ENCODE measurements around the gene TAF4. TPM values are rescaled to one million over a fixed set of nuclear protein-coding genes. Genes with fewer than 3 reads are reported as not detected.

TAF4 gene
- total and polyA plus RNA-seq, 2 of the 13 experiments (the other 11 are each of a cell fraction or from before 2014, with no cell fraction given), result 5.9 to 12.0 TPM

DNA sequence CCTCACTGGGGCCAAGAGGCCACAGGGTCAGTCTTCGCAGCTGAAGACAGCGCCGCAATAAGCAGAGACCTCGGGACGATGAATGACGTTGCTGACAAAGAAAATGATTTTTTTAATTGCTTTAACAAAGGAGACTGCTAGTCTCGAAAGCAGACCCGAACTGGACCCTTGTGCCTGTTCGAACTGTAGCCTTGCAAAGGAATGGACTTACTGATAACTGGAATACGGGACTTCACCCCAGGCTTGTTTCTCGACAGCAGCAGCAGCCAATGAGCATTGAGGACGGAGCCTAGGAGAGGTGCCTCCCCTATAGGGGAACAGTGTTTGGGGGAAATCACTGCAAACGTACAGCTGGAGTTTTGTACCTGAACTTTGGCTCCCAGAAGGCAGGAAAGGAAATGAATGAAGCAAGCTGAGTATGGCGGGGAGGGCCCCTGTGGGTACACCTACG, 1.3 kb upstream of the TAF4 start (continued):
- TF ChIP-seq, protein P1, sequence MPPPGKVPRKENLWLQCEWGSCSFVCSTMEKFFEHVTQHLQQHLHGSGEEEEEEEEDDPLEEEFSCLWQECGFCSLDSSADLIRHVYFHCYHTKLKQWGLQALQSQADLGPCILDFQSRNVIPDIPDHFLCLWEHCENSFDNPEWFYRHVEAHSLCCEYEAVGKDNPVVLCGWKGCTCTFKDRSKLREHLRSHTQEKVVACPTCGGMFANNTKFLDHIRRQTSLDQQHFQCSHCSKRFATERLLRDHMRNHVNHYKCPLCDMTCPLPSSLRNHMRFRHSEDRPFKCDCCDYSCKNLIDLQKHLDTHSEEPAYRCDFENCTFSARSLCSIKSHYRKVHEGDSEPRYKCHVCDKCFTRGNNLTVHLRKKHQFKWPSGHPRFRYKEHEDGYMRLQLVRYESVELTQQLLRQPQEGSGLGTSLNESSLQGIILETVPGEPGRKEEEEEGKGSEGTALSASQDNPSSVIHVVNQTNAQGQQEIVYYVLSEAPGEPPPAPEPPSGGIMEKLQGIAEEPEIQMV (CRISPR knock-in tag; IDR thresholded peaks at IDR 0.05; ENCODE audit: low read depth), result 0 out of 2 replicates have a peak, but pooled peaks have one; percentile 66
- TF ChIP-seq CENPT (CRISPR knock-in tag; IDR thresholded peaks at IDR 0.05; ENCODE audit: low read depth) (no peak), SOX6 (IDR thresholded peaks at IDR 0.05) (no peak), SOX6 (CRISPR knock-in tag; IDR thresholded peaks at IDR 0.05) (peak; percentile 47; the same call in 1 of the 2 replicates), ZNF317 (CRISPR knock-in tag; IDR thresholded peaks at IDR 0.05) (no peak), SMARCC2 (IDR thresholded peaks at IDR 0.05) (no peak), RFXAP (CRISPR knock-in tag; IDR thresholded peaks at IDR 0.05; ENCODE audit: borderline replicate concordance) (peak; percentile 88), TAF15 (IDR thresholded peaks at IDR 0.05; ENCODE audit: low read depth, low read length, poor library complexity, severe bottlenecking) (no peak), ZHX1 (CRISPR knock-in tag; IDR thresholded peaks at IDR 0.05; ENCODE audit: low read depth) (peak; percentile 47; the same call in 1 of the 2 replicates), XRCC5 (optimal IDR thresholded peaks at IDR 0.05; ENCODE audit: low read length) (no peak), SMYD3 (CRISPR knock-in tag; IDR thresholded peaks at IDR 0.05) (no peak), RAD51 (IDR thresholded peaks at IDR 0.05; ENCODE audit: borderline replicate concordance) (no peak), ZNF83 (CRISPR knock-in tag; IDR thresholded peaks at IDR 0.05; ENCODE audit: borderline replicate concordance) (no peak), GTF2F1 (IDR thresholded peaks at IDR 0.05; ENCODE audit: low read length) (no peak), TOE1 (CRISPR knock-in tag; IDR thresholded peaks at IDR 0.05) (no peak), SRF (IDR thresholded peaks at IDR 0.05; ENCODE audit: low read depth, low read length) (peak; percentile 58; the same call in 1 of the 2 replicates), ZNF383 (CRISPR knock-in tag; IDR thresholded peaks at IDR 0.05; ENCODE audit: borderline replicate concordance) (no peak), ZFP41 (CRISPR knock-in tag; IDR thresholded peaks at IDR 0.05; ENCODE audit: borderline replicate concordance) (no peak; the same call in 1 of the 2 replicates), ZNF570 (CRISPR knock-in tag; IDR thresholded peaks at IDR 0.05; ENCODE audit: borderline replicate concordance) (no peak), ZBTB37 (CRISPR knock-in tag; IDR thresholded peaks at IDR 0.05) (no peak)
- TF ChIP-seq, protein P2, sequence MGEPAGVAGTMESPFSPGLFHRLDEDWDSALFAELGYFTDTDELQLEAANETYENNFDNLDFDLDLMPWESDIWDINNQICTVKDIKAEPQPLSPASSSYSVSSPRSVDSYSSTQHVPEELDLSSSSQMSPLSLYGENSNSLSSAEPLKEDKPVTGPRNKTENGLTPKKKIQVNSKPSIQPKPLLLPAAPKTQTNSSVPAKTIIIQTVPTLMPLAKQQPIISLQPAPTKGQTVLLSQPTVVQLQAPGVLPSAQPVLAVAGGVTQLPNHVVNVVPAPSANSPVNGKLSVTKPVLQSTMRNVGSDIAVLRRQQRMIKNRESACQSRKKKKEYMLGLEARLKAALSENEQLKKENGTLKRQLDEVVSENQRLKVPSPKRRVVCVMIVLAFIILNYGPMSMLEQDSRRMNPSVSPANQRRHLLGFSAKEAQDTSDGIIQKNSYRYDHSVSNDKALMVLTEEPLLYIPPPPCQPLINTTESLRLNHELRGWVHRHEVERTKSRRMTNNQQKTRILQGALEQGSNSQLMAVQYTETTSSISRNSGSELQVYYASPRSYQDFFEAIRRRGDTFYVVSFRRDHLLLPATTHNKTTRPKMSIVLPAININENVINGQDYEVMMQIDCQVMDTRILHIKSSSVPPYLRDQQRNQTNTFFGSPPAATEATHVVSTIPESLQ (CRISPR knock-in tag; conservative IDR thresholded peaks at IDR 0.05), result peak; percentile 80; the same call in 1 of the 2 replicates
- TF ChIP-seq, protein P3, sequence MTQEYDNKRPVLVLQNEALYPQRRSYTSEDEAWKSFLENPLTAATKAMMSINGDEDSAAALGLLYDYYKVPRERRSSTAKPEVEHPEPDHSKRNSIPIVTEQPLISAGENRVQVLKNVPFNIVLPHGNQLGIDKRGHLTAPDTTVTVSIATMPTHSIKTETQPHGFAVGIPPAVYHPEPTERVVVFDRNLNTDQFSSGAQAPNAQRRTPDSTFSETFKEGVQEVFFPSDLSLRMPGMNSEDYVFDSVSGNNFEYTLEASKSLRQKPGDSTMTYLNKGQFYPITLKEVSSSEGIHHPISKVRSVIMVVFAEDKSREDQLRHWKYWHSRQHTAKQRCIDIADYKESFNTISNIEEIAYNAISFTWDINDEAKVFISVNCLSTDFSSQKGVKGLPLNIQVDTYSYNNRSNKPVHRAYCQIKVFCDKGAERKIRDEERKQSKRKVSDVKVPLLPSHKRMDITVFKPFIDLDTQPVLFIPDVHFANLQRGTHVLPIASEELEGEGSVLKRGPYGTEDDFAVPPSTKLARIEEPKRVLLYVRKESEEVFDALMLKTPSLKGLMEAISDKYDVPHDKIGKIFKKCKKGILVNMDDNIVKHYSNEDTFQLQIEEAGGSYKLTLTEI (CRISPR knock-in tag; conservative IDR thresholded peaks at IDR 0.05), result no peak

Data from HepG2 (cell line).